K562 (cell line): ENCODE results near the gene RSBN1L. TPM values are rescaled to one million over a fixed set of nuclear protein-coding genes. Genes with fewer than 3 reads are reported as not detected.

Experiments used
- ARID1B ChIP-seq: fragments of 450-650 bp; IDR thresholded peaks from 2 replicates; pipeline ENCODE4 v1.6.1; 2016; ENCODE audit warnings: antibody characterized with exemption, mild to moderate bottlenecking, inconsistent platforms
- ATF6 ChIP-seq: sonication (generic); formaldehyde crosslinking; IDR thresholded peaks from 2 replicates; pipeline ENCODE4 v1.4.0; 2020; ENCODE audit warnings: mild to moderate bottlenecking, missing genetic modification reagents
- CCNT2 ChIP-seq: IDR thresholded peaks from 2 replicates; pipeline ENCODE4 v1.6.1; 2011; ENCODE audit warnings: borderline replicate concordance, low read depth, mild to moderate bottlenecking, moderate library complexity, mixed read lengths, low read length; ENCODE audit not compliant: insufficient read length; ENCODE audit errors: extremely low read depth
- FOXJ2 ChIP-seq: fragments of 200-800 bp; sonication (Bioruptor generic); IDR thresholded peaks from 2 replicates; pipeline ENCODE4 v1.6.1; 2016; ENCODE audit warnings: missing genetic modification characterization, missing compliant biosample characterization
- FUS ChIP-seq: fragments of 200-400 bp; formaldehyde crosslinking; optimal IDR thresholded peaks from 2 replicates; pipeline ENCODE3; 2017; ENCODE audit warnings: low read depth, low read length
- GATA2 ChIP-seq: sonication (generic); formaldehyde crosslinking; IDR thresholded peaks from 2 replicates; pipeline ENCODE4 v1.4.0; 2020; ENCODE audit warnings: mild to moderate bottlenecking, missing genetic modification reagents
- JUNB ChIP-seq: fragments of 450-650 bp; formaldehyde crosslinking; conservative IDR thresholded peaks from 2 replicates; pipeline ENCODE4 v1.4.0; 2020; ENCODE audit warnings: mild to moderate bottlenecking
- MTF1 ChIP-seq: fragments of 250-450 bp; sonication (Bioruptor Pico); IDR thresholded peaks from 2 replicates; pipeline ENCODE4 v1.9.0; 2021; ENCODE audit warnings: moderate library complexity, mild to moderate bottlenecking, inconsistent platforms, borderline replicate concordance
- NFIX ChIP-seq: fragments of 250-450 bp; sonication (Bioruptor Pico); IDR thresholded peaks from 2 replicates; pipeline ENCODE4 v1.4.0; 2020; ENCODE audit warnings: low read depth, mild to moderate bottlenecking, moderate library complexity
- PHF8 ChIP-seq: fragments of 200-600 bp; sonication (generic); IDR thresholded peaks from 2 replicates; pipeline ENCODE4 v1.6.1; 2012; ENCODE audit warnings: mixed run types, mild to moderate bottlenecking, inconsistent platforms, low read length, moderate library complexity, borderline replicate concordance
- RBM14 ChIP-seq: fragments of 200-400 bp; formaldehyde crosslinking; IDR thresholded peaks from 2 replicates; pipeline ENCODE4 v1.6.1; 2018; ENCODE audit warnings: low read depth, mild to moderate bottlenecking, low read length, moderate library complexity, borderline replicate concordance; ENCODE audit not compliant: insufficient read depth
- TBP ChIP-seq: optimal IDR thresholded peaks from 2 replicates; pipeline ENCODE3; 2011; ENCODE audit warnings: low read depth, low read length, improper control_type of control experiment
- TFE3 ChIP-seq: fragments of 450-650 bp; formaldehyde crosslinking; IDR thresholded peaks from 2 replicates; pipeline ENCODE4 v1.4.0; 2020; ENCODE audit warnings: mild to moderate bottlenecking, mixed read lengths
- ZBTB12 ChIP-seq: fragments of 250-450 bp; sonication (Bioruptor Pico); IDR thresholded peaks from 2 replicates; pipeline ENCODE4 v1.4.0; 2020
- ZNF165 ChIP-seq: fragments of 250-450 bp; sonication (Bioruptor Pico); IDR thresholded peaks from 2 replicates; pipeline ENCODE4 v1.4.0; 2020; ENCODE audit warnings: borderline replicate concordance
- ZSCAN32 ChIP-seq: fragments of 450-650 bp; formaldehyde crosslinking; IDR thresholded peaks from 2 replicates; pipeline ENCODE4 v1.4.0; 2020; ENCODE audit warnings: mild to moderate bottlenecking, moderate library complexity
- polyA plus RNA-seq, 8 experiments: library from polyadenylated mRNA; depleted of rRNA in 4 of 8; stranded (reverse) in 5 of 8; unstranded in 3 of 8; fragments of >200 nt; fragmentation: Nextera tagmentation in 2 of 8; fragmentation: Illumina TruSeq in 1 of 8; extraction: Ambion mirVana in 2 of 8; extraction: Trizol in 1 of 8; gene quantifications; 2 replicates each; pipeline versions ENCODE4 v1.2.1 to v1.2.3, GENCODE V29; 2011 to 2014; ENCODE audit warnings: inconsistent platforms in 1 of 8, missing spikeins in 1 of 8
- total RNA-seq, 7 experiments: library from RNA; depleted of rRNA in 6 of 7; stranded (reverse); fragments of >200 nt in 6 of 7; fragmentation: Illumina TruSeq in 2 of 7; extraction: Trizol in 2 of 7; gene quantifications; 2 replicates each; pipeline versions ENCODE4 v1.2.1 to v1.2.3, GENCODE V29; 2011 to 2021; ENCODE audit warnings: low replicate concordance in 1 of 7
- TF ChIP-seq, protein P1 (sequence below), 2 experiments: fragments of 450-650 bp; conservative IDR thresholded peaks; 2 replicates each; pipeline ENCODE4 v1.6.1; 2017; ENCODE audit warnings: mild to moderate bottlenecking in 2 of 2, moderate library complexity in 2 of 2
- TF ChIP-seq, protein P2 (sequence below): sonication (generic); formaldehyde crosslinking; IDR thresholded peaks from 2 replicates; pipeline ENCODE4 v1.8.1; 2023; ENCODE audit warnings: mild to moderate bottlenecking, missing genetic modification reagents

Gene RSBN1L
- total and polyA plus RNA-seq, 9 of the 15 experiments (the other 6 are each of a cell fraction or from before 2014, with no cell fraction given), result 6.2 to 35.2 (median 20.1) TPM

GRCh38 chr7:77799078-77799964 is 103.1 kb downstream of the RSBN1L start (continued):
- TF ChIP-seq, protein P1, sequence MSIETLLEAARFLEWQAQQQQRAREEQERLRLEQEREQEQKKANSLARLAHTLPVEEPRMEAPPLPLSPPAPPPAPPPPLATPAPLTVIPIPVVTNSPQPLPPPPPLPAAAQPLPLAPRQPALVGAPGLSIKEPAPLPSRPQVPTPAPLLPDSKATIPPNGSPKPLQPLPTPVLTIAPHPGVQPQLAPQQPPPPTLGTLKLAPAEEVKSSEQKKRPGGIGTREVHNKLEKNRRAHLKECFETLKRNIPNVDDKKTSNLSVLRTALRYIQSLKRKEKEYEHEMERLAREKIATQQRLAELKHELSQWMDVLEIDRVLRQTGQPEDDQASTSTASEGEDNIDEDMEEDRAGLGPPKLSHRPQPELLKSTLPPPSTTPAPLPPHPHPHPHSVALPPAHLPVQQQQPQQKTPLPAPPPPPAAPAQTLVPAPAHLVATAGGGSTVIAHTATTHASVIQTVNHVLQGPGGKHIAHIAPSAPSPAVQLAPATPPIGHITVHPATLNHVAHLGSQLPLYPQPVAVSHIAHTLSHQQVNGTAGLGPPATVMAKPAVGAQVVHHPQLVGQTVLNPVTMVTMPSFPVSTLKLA (conservative IDR thresholded peaks at IDR 0.05), result peak; percentile 48 to 66
- TF ChIP-seq FOXJ2, result 0 out of 2 replicates have a peak, but pooled peaks have one; percentile 15
- 0 out of 2 replicates have a peak, but pooled peaks have one; percentile 6 for TF ChIP-seq ARID1B
- no peak for TF ChIP-seq ZSCAN32 (CRISPR knock-in tag)
- 0 out of 2 replicates have a peak, but pooled peaks have one; percentile 12 for TF ChIP-seq GATA2 (CRISPR knock-in tag)
- TF ChIP-seq FUS, result peak; percentile 43
- TF ChIP-seq MTF1 (CRISPR knock-in tag), result 0 out of 2 replicates have a peak, but pooled peaks have one; percentile 28
- no peak for TF ChIP-seq JUNB
- no peak for TF ChIP-seq ZBTB12 (CRISPR knock-in tag)
- TF ChIP-seq ZNF165 (CRISPR knock-in tag), result 0 out of 2 replicates have a peak, but pooled peaks have one; percentile 15
- TF ChIP-seq PHF8, result peak; percentile 34
- peak; percentile 29 for TF ChIP-seq CCNT2
- peak; percentile 33 for TF ChIP-seq TBP
- TF ChIP-seq RBM14, result no peak
- TF ChIP-seq TFE3, result no peak
- no peak for TF ChIP-seq NFIX (CRISPR knock-in tag)
- TF ChIP-seq ATF6 (CRISPR knock-in tag), result no peak
- TF ChIP-seq, protein P2, sequence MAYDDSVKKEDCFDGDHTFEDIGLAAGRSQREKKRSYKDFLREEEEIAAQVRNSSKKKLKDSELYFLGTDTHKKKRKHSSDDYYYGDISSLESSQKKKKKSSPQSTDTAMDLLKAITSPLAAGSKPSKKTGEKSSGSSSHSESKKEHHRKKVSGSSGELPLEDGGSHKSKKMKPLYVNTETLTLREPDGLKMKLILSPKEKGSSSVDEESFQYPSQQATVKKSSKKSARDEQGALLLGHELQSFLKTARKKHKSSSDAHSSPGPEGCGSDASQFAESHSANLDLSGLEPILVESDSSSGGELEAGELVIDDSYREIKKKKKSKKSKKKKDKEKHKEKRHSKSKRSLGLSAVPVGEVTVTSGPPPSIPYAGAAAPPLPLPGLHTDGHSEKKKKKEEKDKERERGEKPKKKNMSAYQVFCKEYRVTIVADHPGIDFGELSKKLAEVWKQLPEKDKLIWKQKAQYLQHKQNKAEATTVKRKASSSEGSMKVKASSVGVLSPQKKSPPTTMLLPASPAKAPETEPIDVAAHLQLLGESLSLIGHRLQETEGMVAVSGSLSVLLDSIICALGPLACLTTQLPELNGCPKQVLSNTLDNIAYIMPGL (CRISPR knock-in tag), result no peak
